HFFc6 (cell line): Measurements from ENCODE around the gene EGFL7. TPM values are rescaled to one million over a fixed set of nuclear protein-coding genes. Genes with fewer than 3 reads are reported as not detected.
A peak's percentile ranks its signal among the peaks of the same experiment; 100 is the strongest.

Source experiments
- microRNA-seq: library from miRNA; unstranded; fragments of <30 nt; microRNA quantifications from one replicate; pipeline ENCODE4, GENCODE V29; 2019
- total RNA-seq, 6 experiments: library from RNA; stranded (reverse); fragmentation: NEBNext Ultra II Directional; extraction: Animal tissue kit (Norgen Biotek cat#: 25700); gene quantifications; 2 replicates in 1 of 6; 3 replicates in 5 of 6; pipeline ENCODE4 v1.2.3, GENCODE V29; 2021

Gene EGFL7
- total RNA-seq, 6 experiments from 2014 or later: 3.5 to 6.3 (median 5.6) TPM

Small RNA genes lying within 50 kb of the gene (microRNA-seq; reads per million reads assigned to microRNA genes)
- gene MIR126: 379 reads per million, percentile 64 among the genes with 10 or more reads in this experiment

Other genes with a start within 250 kb of the EGFL7 start
- gene INPP5E, start 223.1 kb upstream of the EGFL7 start, total RNA-seq: 10 to 100 TPM; 11.5 to 14.0 (median 12.3) TPM
- gene SEC16A, start 179.9 kb upstream of the EGFL7 start, total RNA-seq: 10 to 100 TPM; 63.2 to 98.6 (median 75.5) TPM
- gene NOTCH1, start 116.9 kb upstream of the EGFL7 start, total RNA-seq: 10 to 100 TPM; 12.1 to 17.1 (median 14.7) TPM
- gene AGPAT2, start 24.5 kb downstream of the EGFL7 start, total RNA-seq: 10 to 100 TPM; 48.7 to 58.4 (median 54.8) TPM
- gene DIPK1B, start 49.7 kb downstream of the EGFL7 start, total RNA-seq: not detected
- not detected for gene LCN10, start 80.0 kb downstream of the EGFL7 start, total RNA-seq
- not detected for gene LCN6, start 85.6 kb downstream of the EGFL7 start, total RNA-seq
- gene LCN8, start 95.3 kb downstream of the EGFL7 start, total RNA-seq: not detected
- not detected for gene LCN15, start 101.6 kb downstream of the EGFL7 start, total RNA-seq
- 10 to 100 TPM; 46.1 to 62.2 (median 52.6) TPM for gene TMEM141, start 128.4 kb downstream of the EGFL7 start, total RNA-seq
- under 1 TPM; 0.25 to 0.87 (median 0.34) TPM for gene CCDC183, start 133.4 kb downstream of the EGFL7 start, total RNA-seq
- gene RABL6, start 145.0 kb downstream of the EGFL7 start, total RNA-seq: 10 to 100 TPM; 77.8 to 87.7 (median 84.0) TPM
- gene AJM1, start 179.6 kb downstream of the EGFL7 start, total RNA-seq: 1 to 10 TPM; 4.5 to 8.0 (median 5.3) TPM
- 100 to 1,000 TPM; 156 to 181 (median 169) TPM for gene PHPT1, start 186.5 kb downstream of the EGFL7 start, total RNA-seq
- gene MAMDC4, start 189.4 kb downstream of the EGFL7 start, total RNA-seq: 1 to 10 TPM; 2.3 to 3.4 (median 3.0) TPM
- 100 to 1,000 TPM; 369 to 460 (median 443) TPM for gene EDF1, start 203.4 kb downstream of the EGFL7 start, total RNA-seq
- gene TRAF2, start 223.6 kb downstream of the EGFL7 start, total RNA-seq: 10 to 100 TPM; 11.1 to 15.9 (median 13.6) TPM